Measurements from ENCODE around the gene ANKRD11.

Gene ANKRD11

DNA sequence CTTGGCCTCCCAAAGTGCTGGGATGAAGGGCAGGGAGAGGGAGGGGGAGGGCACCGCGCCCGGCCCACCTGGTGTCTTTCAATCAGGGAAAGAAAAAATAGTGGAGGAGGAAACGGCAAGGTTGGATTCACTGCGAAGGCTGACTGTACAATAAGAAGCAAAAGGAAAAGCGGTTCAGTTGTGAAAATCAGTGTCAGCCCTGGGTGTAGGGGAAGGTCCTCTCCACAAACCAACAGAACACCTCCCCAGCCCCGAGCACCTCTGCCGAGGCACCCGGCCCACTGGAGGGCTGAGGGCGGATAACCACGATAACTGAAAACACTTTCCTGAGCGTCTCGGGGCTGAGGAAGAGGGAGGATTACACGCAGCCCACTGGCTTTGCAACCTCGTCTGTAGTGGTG is 16.4 kb upstream of the ANKRD11 start:
- peak overlapping the region; percentile 81 for H3K4me3 ChIP-seq (ENCODE audit: low read length)
- TF ChIP-seq, protein P1, sequence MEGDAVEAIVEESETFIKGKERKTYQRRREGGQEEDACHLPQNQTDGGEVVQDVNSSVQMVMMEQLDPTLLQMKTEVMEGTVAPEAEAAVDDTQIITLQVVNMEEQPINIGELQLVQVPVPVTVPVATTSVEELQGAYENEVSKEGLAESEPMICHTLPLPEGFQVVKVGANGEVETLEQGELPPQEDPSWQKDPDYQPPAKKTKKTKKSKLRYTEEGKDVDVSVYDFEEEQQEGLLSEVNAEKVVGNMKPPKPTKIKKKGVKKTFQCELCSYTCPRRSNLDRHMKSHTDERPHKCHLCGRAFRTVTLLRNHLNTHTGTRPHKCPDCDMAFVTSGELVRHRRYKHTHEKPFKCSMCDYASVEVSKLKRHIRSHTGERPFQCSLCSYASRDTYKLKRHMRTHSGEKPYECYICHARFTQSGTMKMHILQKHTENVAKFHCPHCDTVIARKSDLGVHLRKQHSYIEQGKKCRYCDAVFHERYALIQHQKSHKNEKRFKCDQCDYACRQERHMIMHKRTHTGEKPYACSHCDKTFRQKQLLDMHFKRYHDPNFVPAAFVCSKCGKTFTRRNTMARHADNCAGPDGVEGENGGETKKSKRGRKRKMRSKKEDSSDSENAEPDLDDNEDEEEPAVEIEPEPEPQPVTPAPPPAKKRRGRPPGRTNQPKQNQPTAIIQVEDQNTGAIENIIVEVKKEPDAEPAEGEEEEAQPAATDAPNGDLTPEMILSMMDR (conservative IDR thresholded peaks at IDR 0.05; ENCODE audit: low read length) = no peak
- no peak for DNase-seq (ENCODE audit: low read depth)

DNA sequence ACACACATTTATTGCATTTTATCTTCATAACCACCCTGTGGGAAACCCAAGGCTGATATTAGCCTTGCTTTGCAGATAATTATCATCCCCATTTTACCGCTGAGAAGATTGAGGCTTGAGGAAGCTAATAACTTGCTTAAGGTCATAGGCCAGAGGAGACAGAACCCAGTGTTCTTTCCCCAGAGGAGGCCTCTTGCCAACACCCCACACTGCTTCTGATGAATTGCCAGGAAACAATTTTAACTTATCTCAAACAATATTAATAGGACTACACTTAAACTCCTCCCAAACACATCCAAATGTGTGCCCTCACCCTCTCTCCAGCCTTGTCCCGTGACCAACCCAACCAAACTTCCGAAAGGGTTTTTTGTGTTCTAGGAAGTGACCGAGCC is 15.7 kb upstream of the ANKRD11 start:
- no peak for DNase-seq (ENCODE audit: low read depth)
- no peak overlapping the region for H3K4me3 ChIP-seq (ENCODE audit: low read length)
- TF ChIP-seq, protein P1 (conservative IDR thresholded peaks at IDR 0.05; ENCODE audit: low read length) = no peak

DNA sequence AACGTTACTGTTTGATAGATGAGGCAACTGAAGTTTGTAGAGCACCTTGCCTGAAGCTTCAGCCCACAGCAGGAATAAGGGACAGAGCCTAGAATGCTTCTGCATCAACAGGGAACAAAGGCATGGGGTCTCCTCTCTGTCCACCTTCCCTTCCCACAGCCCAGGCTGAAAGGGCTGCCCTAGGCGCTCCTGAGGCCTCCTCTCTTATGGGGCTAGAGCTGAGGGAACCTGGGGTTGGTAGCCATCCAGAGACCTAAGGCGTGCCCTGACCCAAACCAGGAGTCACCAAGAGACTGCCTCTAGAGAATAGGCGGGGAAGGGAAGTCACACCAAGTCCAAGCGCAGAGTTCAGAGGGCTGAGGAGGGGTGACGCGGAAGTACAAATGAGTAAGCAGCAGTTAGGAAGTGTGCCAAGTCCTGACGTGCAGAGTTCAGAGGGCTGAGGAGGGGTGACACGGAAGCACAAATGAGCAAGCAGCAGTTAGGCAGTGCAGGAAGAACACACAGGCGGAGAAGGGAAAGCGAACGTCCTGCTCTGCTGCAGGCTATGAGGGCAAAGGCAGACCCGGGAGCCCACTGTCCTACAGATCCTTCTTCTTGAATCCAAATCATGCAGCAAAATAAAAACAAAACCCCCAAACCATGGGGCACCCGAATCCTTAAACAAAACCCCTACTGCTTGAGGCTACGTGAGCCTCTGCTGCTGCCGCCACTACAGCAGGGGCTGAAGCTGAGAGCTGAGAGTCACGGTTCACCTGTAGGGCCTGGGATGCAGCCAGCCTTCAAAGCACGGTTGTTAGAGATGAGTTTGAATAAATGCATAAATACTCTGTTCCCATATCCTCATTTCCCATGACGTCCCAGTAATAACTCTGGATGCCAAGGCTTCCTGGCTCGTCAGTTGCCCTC is 15.1 kb upstream of the ANKRD11 start:
- TF ChIP-seq, protein P1 (conservative IDR thresholded peaks at IDR 0.05; ENCODE audit: low read length) = no peak
- no peak overlapping the region for H3K4me3 ChIP-seq (ENCODE audit: low read length)
- peak; percentile 72 for DNase-seq (ENCODE audit: low read depth)

DNA sequence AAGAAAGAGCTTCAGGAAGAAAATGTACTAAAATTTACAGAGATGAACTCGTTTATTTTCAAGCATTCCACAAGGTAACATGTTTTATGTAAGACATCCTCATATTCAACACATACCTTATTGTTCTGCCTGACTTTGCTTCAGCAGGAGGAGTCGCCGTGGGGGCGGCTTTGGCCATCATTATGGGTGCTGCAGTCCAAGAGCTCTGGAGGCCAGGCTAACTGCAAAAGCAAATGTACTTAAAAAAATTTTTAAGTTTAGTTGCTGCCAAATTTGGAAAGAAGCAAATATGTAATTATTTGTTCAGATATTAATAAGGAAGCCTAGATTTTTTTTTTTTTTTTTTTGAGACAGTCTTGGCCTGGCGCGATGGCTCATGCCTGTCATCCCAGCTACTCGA is 13.7 kb upstream of the ANKRD11 start:
- TF ChIP-seq, protein P1 (conservative IDR thresholded peaks at IDR 0.05; ENCODE audit: low read length) = no peak
- DNase-seq (ENCODE audit: low read depth) = no peak
- no peak overlapping the region for H3K4me3 ChIP-seq (ENCODE audit: low read length)

DNA sequence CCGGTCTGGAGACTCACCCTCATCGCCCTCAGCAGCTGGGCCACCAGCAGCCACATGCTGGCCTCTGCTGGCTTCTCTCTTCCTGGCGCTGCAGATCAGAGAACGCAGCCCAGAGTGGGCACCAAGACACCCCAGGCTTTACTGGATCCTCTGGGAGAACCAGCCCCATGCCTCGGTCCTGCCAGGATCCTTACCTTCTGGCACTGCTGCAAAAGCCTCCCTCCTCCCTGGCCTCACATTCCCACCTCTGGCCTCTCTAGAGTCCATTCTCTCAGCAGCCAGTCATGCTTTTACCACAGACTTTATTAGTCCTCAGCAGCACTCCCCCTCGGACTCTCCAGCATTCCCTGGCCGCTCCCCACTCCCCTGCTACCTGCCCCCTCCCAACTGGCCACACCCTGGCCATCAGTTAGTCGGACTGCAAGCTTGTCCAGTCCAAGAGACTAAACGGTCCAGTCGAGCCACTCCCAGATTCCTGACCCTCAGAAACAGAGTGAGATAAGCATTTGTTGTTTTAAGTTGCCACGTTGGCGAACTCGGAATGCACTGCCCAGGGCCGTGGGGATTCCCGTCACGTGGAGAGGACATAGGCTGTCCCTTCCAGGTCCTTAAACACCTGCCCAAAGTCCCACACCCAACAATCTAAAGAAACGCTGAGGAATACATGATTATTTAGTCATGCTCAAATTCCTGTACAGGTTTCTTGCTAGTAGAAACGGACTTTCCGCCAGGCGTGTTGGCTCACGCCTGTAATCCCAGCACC is 11.9 kb upstream of the ANKRD11 start:
- DNase-seq (ENCODE audit: low read depth) = no peak
- no peak overlapping the region for H3K4me3 ChIP-seq (ENCODE audit: low read length)
- TF ChIP-seq, protein P1 (conservative IDR thresholded peaks at IDR 0.05; ENCODE audit: low read length) = no peak

DNA sequence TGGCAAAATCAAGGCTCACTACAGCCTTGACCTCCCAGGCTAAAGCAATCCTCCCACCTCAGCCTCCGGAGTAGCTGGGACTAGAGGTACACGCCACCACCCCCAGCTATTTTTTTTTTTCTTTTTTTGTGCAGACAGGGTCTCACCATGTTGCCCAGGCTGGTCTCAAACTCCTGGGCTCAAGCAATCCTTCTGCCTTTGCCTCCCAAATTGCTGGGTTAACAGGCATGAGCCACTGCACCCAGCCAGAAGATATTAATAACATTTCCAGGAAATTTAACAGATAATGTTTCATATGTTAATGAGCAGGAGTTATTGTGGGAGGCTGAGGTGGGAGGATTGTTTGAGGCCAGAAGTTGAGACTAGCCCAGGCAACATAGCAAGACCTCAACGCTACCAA is 9.4 kb upstream of the ANKRD11 start:
- TF ChIP-seq, protein P1 (conservative IDR thresholded peaks at IDR 0.05; ENCODE audit: low read length) = no peak
- no peak overlapping the region for H3K4me3 ChIP-seq (ENCODE audit: low read length)
- DNase-seq (ENCODE audit: low read depth) = no peak
